ENCODE measurements around the gene OST4.
"Not testable (repeated sequence)": the region's sequence is repeated elsewhere in the genome, so short reads cannot be mapped to it uniquely, and the experiment has no call there.

DNA sequence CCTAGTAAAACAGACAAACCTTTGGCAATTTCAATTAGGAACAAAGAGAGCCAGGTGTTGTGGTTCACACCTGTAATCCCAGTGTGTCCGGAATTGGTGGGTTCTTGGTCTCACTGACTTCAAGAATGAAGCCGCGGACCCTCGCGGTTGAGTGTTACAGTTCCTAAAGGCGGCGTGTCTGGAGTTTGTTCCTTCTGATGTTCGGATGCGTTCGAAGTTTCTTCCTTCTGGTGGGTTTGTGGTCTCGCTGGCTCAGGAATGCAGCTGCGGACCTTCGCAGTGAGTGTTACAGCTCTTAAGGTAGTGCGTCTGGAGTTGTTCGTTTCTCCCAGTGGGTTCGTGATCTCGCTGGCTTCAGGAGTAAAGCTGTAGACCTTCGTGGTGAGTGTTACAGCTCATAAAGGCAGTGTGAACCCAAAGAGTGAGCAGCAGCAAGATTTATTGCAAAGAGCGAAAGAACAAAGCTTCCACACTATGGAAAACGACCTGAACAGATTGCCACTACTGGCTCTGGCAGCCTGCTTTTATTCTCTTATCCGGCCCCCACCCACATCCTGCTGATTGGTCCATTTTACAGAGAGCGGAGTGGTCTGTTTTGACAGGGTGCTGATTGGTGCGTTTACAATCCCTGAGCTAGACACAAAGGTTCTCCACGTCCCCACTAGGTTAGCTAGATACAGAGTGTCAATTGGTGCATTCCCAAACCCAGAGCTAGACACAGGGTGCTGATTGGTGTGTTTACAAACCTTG is 39.3 kb upstream of the OST4 start:
- not testable (repeated sequence) for TF ChIP-seq EZH2 (IDR thresholded peaks at IDR 0.05); FOXP2 (optimal IDR thresholded peaks at IDR 0.05; ENCODE audit: control extremely low read depth, extremely low read length, insufficient read depth)
